CD14-positive monocyte (primary cell): ENCODE results near the gene RSPH1. TPM values are rescaled to one million over a fixed set of nuclear protein-coding genes. Genes with fewer than 3 reads are reported as not detected.
A peak's percentile ranks its signal among the peaks of the same experiment; 100 is the strongest.

ENCODE experiments used
- DNase-seq, 3 donors: peaks; one replicate each; pipeline ENCODE4 v3.0.0-alpha.2; 2011 to 2022
- H2AFZ ChIP-seq: 2 replicates; pipeline ENCODE4 v1.6.0; 2012; ENCODE audit warnings: mild to moderate bottlenecking, low read depth, low read length, inconsistent platforms; ENCODE audit not compliant: insufficient read depth, poor library complexity, severe bottlenecking
- H3K27ac ChIP-seq, 2 donors: 1 replicate in 1 of 2; 2 replicates in 1 of 2; pipeline ENCODE4 v1.5.1; 2012 to 2013; ENCODE audit warnings: low read length in 2 of 2, control low read depth in 1 of 2, inconsistent platforms in 1 of 2, low read depth in 1 of 2, mild to moderate bottlenecking in 1 of 2
- H3K27me3 ChIP-seq, 2 donors: one replicate each; pipeline versions ENCODE4 v1.6.0 to v1.6.1; 2011 to 2013; ENCODE audit warnings: low read length in 2 of 2; ENCODE audit not compliant: control insufficient read depth in 2 of 2, insufficient read depth in 2 of 2
- H3K36me3 ChIP-seq, 2 donors: replicated peaks in 1 of 2; 1 replicate in 1 of 2; 2 replicates in 1 of 2; pipeline versions ENCODE4 v1.5.1 to v1.6.1; 2012 to 2013; ENCODE audit warnings: low read length in 2 of 2, control low read depth in 1 of 2, inconsistent platforms in 1 of 2, mild to moderate bottlenecking in 1 of 2; ENCODE audit not compliant: insufficient read depth in 2 of 2, control insufficient read depth in 1 of 2
- H3K4me1 ChIP-seq, 2 donors: 1 replicate in 1 of 2; 2 replicates in 1 of 2; pipeline versions ENCODE4 v1.5.1 to v1.6.1; 2012 to 2013; ENCODE audit warnings: low read length in 2 of 2, control low read depth in 1 of 2, inconsistent platforms in 1 of 2, mild to moderate bottlenecking in 1 of 2, moderate library complexity in 1 of 2; ENCODE audit not compliant: insufficient read depth in 2 of 2, control insufficient read depth in 1 of 2
- H3K4me2 ChIP-seq: replicated peaks from 2 replicates; pipeline ENCODE3; 2012; ENCODE audit warnings: low read length, moderate library complexity, mild to moderate bottlenecking; ENCODE audit not compliant: poor library complexity, severe bottlenecking; ENCODE audit errors: extremely low read depth
- H3K4me3 ChIP-seq, 3 experiments: fragments of 200-600 bp in 1 of 3; sonication (generic) in 1 of 3; replicated peaks in 1 of 3; 1 replicate in 2 of 3; 2 replicates in 1 of 3; pipeline ENCODE4 v1.5.1; 2011 to 2013; ENCODE audit warnings: low read length in 3 of 3, mild to moderate bottlenecking in 3 of 3, control low read depth in 2 of 3, low read depth in 2 of 3, inconsistent platforms in 1 of 3, moderate library complexity in 1 of 3
- H3K79me2 ChIP-seq: 2 replicates; pipeline ENCODE4 v1.6.0; 2012; ENCODE audit warnings: mild to moderate bottlenecking, control low read depth, inconsistent platforms, low read length, moderate library complexity; ENCODE audit not compliant: insufficient read depth
- H3K9ac ChIP-seq: 2 replicates; pipeline ENCODE4 v1.6.0; 2017; ENCODE audit warnings: low read length, mild to moderate bottlenecking; ENCODE audit not compliant: insufficient read depth, poor library complexity, severe bottlenecking
- H3K9me3 ChIP-seq, 2 donors: replicated peaks in 1 of 2; 1 replicate in 1 of 2; 2 replicates in 1 of 2; pipeline versions ENCODE4 v1.5.1 to v1.6.1; 2012 to 2013; ENCODE audit warnings: low read length in 2 of 2, control low read depth in 1 of 2; ENCODE audit not compliant: control insufficient read depth in 1 of 2, insufficient read depth in 1 of 2
- H4K20me1 ChIP-seq: 2 replicates; pipeline ENCODE4 v1.6.0; 2012; ENCODE audit warnings: mild to moderate bottlenecking, low read length, control low read depth, moderate library complexity; ENCODE audit not compliant: insufficient read depth
- H3K27ac Mint-ChIP-seq, 7 donors: one replicate each; pipeline ENCODE4 v1.8.0; 2020; ENCODE audit warnings: mild to moderate bottlenecking in 7 of 7, mixed read lengths in 7 of 7, moderate library complexity in 6 of 7, inconsistent platforms in 2 of 7
- H3K27me3 Mint-ChIP-seq, 3 donors: one replicate each; pipeline ENCODE4 v1.8.0; 2021 to 2022; ENCODE audit warnings: low read depth in 3 of 3, mild to moderate bottlenecking in 3 of 3, mixed read lengths in 3 of 3, moderate library complexity in 3 of 3, inconsistent platforms in 1 of 3
- H3K36me3 Mint-ChIP-seq, 2 donors: one replicate each; pipeline ENCODE4 v1.8.0; 2020; ENCODE audit warnings: mixed read lengths in 2 of 2, inconsistent platforms in 1 of 2, mild to moderate bottlenecking in 1 of 2
- H3K4me1 Mint-ChIP-seq: one replicate; pipeline ENCODE4 v1.8.0; 2020; ENCODE audit warnings: mild to moderate bottlenecking, mixed read lengths
- H3K4me3 Mint-ChIP-seq, 2 donors: one replicate each; pipeline ENCODE4 v1.8.0; 2020; ENCODE audit warnings: mild to moderate bottlenecking in 2 of 2, mixed read lengths in 2 of 2, moderate library complexity in 1 of 2
- H3K9me3 Mint-ChIP-seq, 7 donors: one replicate each; pipeline ENCODE4 v1.8.0; 2020 to 2022; ENCODE audit warnings: mixed read lengths in 7 of 7, mild to moderate bottlenecking in 6 of 7, moderate library complexity in 6 of 7, inconsistent platforms in 2 of 7
- WGBS: methylation state at CpG from one replicate; pipeline ENCODE4 v1.1.5; 2013; ENCODE audit warnings: missing lambda C conversion rate; ENCODE audit not compliant: insufficient coverage; 5-methylcytosine and 5-hydroxymethylcytosine counted together
- intact Hi-C, 2 donors: fragments of 100-400 bp; cut with micrococcal nuclease; formaldehyde crosslinking; loops; one replicate each; pipeline versions ENCODE4 v1.15.0 to v1.15.1; 2023
- polyA plus RNA-seq, 3 donors: library from polyadenylated mRNA; depleted of rRNA in 1 of 3; unstranded in 2 of 3; stranded (reverse) in 1 of 3; fragments of 300-500 nt in 2 of 3; fragments of >200 nt in 1 of 3; fragmentation: Illumina TruSeq in 2 of 3; gene quantifications; 1 replicate in 2 of 3; 2 replicates in 1 of 3; pipeline ENCODE4 v1.2.3, GENCODE V29; 2012 to 2021
- TF ChIP-seq, protein P1 (sequence below): fragments of 200-600 bp; IDR thresholded peaks from one replicate; pipeline ENCODE4 v1.8.0; 2022; ENCODE audit warnings: antibody characterized with exemption, mild to moderate bottlenecking

RSPH1 gene
- polyA plus RNA-seq, 3 donors: 0.03 TPM; not detected in 2

DNA sequence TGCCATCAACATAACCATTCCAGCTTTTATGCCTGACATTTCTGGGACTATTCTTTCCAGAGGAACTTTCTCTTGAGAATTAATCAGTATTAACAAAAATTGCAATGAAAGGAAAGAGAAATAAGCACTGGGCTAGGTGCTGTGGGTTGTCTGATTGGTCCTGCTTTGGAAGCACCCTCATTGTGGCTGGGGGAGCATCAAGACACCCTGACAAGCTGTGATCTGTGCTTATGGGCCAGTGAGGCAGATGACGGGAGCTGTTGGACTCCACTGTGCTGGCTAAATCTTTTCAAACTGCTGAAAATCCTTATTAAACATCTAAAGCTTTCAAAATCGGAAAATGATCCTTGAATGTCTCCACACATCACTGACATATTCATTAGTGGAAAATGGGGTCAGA lies 72.3 kb downstream of the RSPH1 start:
- Mint-ChIP-seq H3K27me3 (peaks cover 0 to 6% (median 6%) of the 10 kb centered on the region in 3 donors), H3K9me3 (peaks cover 0 to 5% (median 0%) of the 10 kb centered on the region in 7 donors), H3K27ac (no peak overlapping the region), H3K4me3 (no peak overlapping the region), H3K36me3 (no peaks in the 10 kb centered on the region), H3K4me1 (peaks cover 35% of the 10 kb centered on the region)
- Histone ChIP-seq H4K20me1 (no peaks in the 10 kb centered on the region), H3K27ac (no peak overlapping the region), H3K4me1 (peaks cover 19 to 21% of the 10 kb centered on the region in 2 donors), H3K9ac (no peak overlapping the region), H3K4me3 (no peak overlapping the region), H2AFZ (no peak overlapping the region), H3K9me3 (no peaks in the 10 kb centered on the region), H3K27me3 (no peaks in the 10 kb centered on the region), H3K79me2 (no peaks in the 10 kb centered on the region), H3K36me3 (no peaks in the 10 kb centered on the region), H3K4me2 (no peak overlapping the region)
- no CpG with 5 or more reads among the region's 2 CpGs for WGBS
- TF ChIP-seq, protein P1, sequence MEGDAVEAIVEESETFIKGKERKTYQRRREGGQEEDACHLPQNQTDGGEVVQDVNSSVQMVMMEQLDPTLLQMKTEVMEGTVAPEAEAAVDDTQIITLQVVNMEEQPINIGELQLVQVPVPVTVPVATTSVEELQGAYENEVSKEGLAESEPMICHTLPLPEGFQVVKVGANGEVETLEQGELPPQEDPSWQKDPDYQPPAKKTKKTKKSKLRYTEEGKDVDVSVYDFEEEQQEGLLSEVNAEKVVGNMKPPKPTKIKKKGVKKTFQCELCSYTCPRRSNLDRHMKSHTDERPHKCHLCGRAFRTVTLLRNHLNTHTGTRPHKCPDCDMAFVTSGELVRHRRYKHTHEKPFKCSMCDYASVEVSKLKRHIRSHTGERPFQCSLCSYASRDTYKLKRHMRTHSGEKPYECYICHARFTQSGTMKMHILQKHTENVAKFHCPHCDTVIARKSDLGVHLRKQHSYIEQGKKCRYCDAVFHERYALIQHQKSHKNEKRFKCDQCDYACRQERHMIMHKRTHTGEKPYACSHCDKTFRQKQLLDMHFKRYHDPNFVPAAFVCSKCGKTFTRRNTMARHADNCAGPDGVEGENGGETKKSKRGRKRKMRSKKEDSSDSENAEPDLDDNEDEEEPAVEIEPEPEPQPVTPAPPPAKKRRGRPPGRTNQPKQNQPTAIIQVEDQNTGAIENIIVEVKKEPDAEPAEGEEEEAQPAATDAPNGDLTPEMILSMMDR: no peak
- intact Hi-C loops: no loop called here
- DNase-seq: no peak

DNA sequence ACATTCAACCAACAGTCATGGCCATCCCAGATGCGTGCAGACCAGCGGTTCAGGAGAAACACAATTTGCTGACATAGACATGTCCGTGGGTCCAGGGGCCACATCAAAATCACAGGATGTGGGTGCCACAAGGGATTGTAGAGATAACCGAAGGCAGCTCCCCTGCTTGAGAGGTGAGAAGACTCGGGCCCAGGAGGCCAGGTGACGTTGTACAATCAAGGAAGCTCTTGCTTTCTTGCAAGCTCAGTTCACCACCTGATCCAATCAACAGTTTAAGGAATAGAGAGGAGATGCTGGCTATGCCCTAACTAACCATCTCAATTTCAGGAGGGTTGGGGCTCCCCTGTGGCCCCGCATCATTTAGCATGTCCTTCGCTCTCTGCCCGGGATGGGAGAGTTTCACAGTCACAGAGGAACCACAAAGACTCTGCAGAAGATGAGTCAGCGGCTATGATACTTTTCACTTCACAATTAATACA lies 72.8 kb downstream of the RSPH1 start:
- Mint-ChIP-seq H3K9me3 (peaks cover 0 to 5% (median 0%) of the 10 kb centered on the region in 7 donors), H3K4me3 (no peak overlapping the region), H3K27me3 (peaks cover 0 to 6% (median 6%) of the 10 kb centered on the region in 3 donors), H3K27ac (peak overlapping the region in 2 of 7 donors; percentile 54 to 74), H3K36me3 (no peaks in the 10 kb centered on the region), H3K4me1 (peaks cover 35% of the 10 kb centered on the region)
- Histone ChIP-seq H3K9ac (no peak overlapping the region), H3K79me2 (no peaks in the 10 kb centered on the region), H3K9me3 (no peaks in the 10 kb centered on the region), H4K20me1 (no peaks in the 10 kb centered on the region), H3K4me3 (no peak overlapping the region), H3K27me3 (no peaks in the 10 kb centered on the region), H3K4me1 (peaks cover 19 to 21% of the 10 kb centered on the region in 2 donors), H3K4me2 (no peak overlapping the region), H3K27ac (no peak overlapping the region), H3K36me3 (no peaks in the 10 kb centered on the region), H2AFZ (no peak overlapping the region)
- intact Hi-C loops: no loop called here
- 43% methylated on average over 7 of the region's 10 CpGs for WGBS
- TF ChIP-seq, protein P1: no peak
- no peak for DNase-seq

Other genes starting within 250 kb of the RSPH1 start
- under 1 TPM in 1 of 3 donors, not detected in 2; 0.07 TPM for gene TFF3, start 180.8 kb downstream of the RSPH1 start, polyA plus RNA-seq
- not detected for gene TFF2, start 145.2 kb downstream of the RSPH1 start, polyA plus RNA-seq
- gene TFF1, start 129.7 kb downstream of the RSPH1 start, polyA plus RNA-seq: not detected
- gene TMPRSS3, start 100.2 kb downstream of the RSPH1 start, polyA plus RNA-seq: under 1 TPM in 1 of 3 donors, not detected in 2; 0.30 TPM
- not detected for gene UBASH3A, start 92.3 kb downstream of the RSPH1 start, polyA plus RNA-seq
- gene SLC37A1, start 17.6 kb upstream of the RSPH1 start, polyA plus RNA-seq: 10 to 100 TPM in 1 of 3 donors, 1 to 10 TPM in 2; 2.7 to 12.4 (median 4.3) TPM
- gene PDE9A, start 157.4 kb upstream of the RSPH1 start, polyA plus RNA-seq: under 1 TPM in 2 of 3 donors, not detected in 1; 0.05 to 0.52 TPM